HAP-1 (cell line): Measurements from ENCODE around the gene CCDC85C.

ENCODE experiments used
- DNase-seq, 2 experiments: peaks; one replicate each; pipeline ENCODE4 v3.0.0-alpha.2; 2016 to 2020; ENCODE audit warnings: low spot score in 2 of 2
- H3K27me3 ChIP-seq: fragments of 250-450 bp; sonication (Bioruptor Pico); 2 replicates; pipeline ENCODE4 v1.5.1; 2020; ENCODE audit warnings: low read depth, mild to moderate bottlenecking, moderate library complexity
- H3K36me3 ChIP-seq: fragments of 250-450 bp; sonication (Bioruptor Pico); replicated peaks from 2 replicates; pipeline ENCODE4 v1.5.1; 2020; ENCODE audit warnings: mild to moderate bottlenecking
- H3K4me1 ChIP-seq: fragments of 250-450 bp; sonication (Bioruptor Pico); 2 replicates; pipeline ENCODE4 v1.5.1; 2020; ENCODE audit warnings: mild to moderate bottlenecking
- H3K4me3 ChIP-seq: fragments of 250-450 bp; sonication (Bioruptor Pico); 2 replicates; pipeline ENCODE4 v1.5.1; 2020; ENCODE audit warnings: mild to moderate bottlenecking, moderate library complexity
- H3K9me3 ChIP-seq: fragments of 250-450 bp; sonication (Bioruptor Pico); 2 replicates; pipeline ENCODE4 v1.5.1; 2020; ENCODE audit warnings: mild to moderate bottlenecking, moderate library complexity
- in situ Hi-C: fragments of 300-500 bp; cut with MboI; formaldehyde crosslinking; loops from 3 replicates; pipeline ENCODE4 v1.14.3; 2020; ENCODE audit warnings: low sequenced_read_pairs, inconsistent platforms, mixed read lengths

Gene CCDC85C

DNA sequence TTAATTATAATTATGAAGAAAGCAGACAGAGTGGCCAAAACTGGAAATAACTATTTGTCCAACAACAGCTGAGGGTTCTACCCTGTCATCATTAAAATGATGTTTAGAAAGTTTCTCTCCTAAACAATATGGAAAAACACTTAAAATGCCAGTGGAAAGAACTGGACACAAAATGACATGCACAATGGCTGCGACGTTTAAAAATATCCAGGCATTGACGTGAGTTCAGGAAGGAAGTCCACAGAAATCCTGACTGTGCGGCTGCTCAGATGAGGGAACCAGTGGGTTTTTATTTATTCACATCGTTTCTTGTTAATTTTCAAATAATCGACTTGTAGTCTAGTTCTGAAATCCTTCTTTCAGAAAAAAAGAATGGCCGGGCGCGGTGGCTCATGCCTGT lies 64.5 kb downstream of the CCDC85C start:
- no peaks in the 10 kb centered on the region for H3K36me3 ChIP-seq
- H3K9me3 ChIP-seq = no peaks in the 10 kb centered on the region
- no peak overlapping the region for H3K4me3 ChIP-seq
- no peaks in the 10 kb centered on the region for H3K4me1 ChIP-seq
- DNase-seq = no peak
- H3K27me3 ChIP-seq = no peaks in the 10 kb centered on the region
- in situ Hi-C loops = no loop called here

DNA sequence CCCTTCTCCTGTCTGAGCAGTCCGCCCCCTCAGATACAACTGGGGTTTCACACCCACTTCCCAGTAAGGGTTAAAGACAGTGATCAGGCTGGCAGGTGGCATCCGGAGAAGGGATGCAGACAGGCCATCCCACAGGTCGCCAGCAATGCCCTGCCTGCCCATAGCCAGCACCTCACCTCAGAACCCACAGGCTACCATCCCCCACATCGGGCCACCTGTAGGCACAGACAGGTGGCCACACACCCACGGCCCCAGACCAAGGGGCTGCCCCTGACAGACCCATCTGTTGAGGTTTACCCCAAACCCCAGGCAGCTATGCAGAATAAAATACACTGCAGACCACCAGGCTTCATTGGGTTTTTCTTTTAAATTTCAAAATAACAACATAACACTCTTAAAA lies 65.3 kb downstream of the CCDC85C start:
- no peaks in the 10 kb centered on the region for H3K4me1 ChIP-seq
- H3K4me3 ChIP-seq = no peak overlapping the region
- H3K36me3 ChIP-seq = no peaks in the 10 kb centered on the region
- no peaks in the 10 kb centered on the region for H3K27me3 ChIP-seq
- H3K9me3 ChIP-seq = no peaks in the 10 kb centered on the region
- no peak for DNase-seq
- in situ Hi-C loops = no loop called here

DNA sequence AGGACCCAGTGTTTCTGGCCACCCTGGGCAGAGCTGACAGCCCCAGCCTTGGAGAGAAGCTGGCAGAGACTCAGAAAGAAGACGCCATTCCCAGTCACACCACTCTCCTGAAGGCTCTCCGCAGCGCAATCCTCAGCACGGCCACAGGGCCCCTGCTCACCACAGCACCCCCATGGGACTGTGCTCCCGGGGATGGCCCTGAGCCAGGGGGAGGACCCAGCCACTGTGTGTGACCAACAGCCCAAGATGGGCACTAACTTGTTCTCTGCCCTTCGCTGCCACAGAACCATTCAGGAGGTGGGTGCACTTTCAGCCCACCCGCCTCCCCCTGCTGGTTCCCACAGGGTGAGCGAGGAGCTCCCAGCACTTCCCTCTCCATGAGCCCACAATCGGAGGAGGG lies 65.7 kb downstream of the CCDC85C start:
- no peaks in the 10 kb centered on the region for H3K36me3 ChIP-seq
- H3K4me3 ChIP-seq = no peak overlapping the region
- in situ Hi-C loops = no loop called here
- no peak for DNase-seq
- no peaks in the 10 kb centered on the region for H3K27me3 ChIP-seq
- H3K9me3 ChIP-seq = no peaks in the 10 kb centered on the region
- H3K4me1 ChIP-seq = no peaks in the 10 kb centered on the region

DNA sequence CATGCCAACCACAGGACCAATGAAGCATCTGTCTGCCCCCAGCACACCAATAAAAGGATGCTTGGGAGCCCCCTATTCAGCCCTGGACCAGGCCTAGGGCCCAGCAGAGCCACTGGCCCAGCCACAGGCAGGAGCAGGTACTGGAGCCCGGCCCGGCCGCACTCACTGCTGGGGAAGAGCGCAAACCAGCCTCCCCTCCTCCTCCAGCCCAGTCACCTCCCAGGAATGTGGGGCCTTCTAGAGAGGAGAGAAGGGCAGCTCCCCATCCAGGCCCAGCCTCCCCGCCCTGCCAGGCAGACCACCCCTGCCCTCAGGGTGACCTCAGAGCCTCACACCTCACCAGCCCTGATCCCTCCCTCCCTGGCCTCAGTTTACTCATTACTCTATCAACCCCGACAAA lies 66.6 kb downstream of the CCDC85C start:
- in situ Hi-C loops = no loop called here
- Histone ChIP-seq H3K27me3 (no peaks in the 10 kb centered on the region), H3K4me1 (no peaks in the 10 kb centered on the region), H3K9me3 (no peaks in the 10 kb centered on the region), H3K4me3 (no peak overlapping the region), H3K36me3 (no peaks in the 10 kb centered on the region)
- DNase-seq = no peak

DNA sequence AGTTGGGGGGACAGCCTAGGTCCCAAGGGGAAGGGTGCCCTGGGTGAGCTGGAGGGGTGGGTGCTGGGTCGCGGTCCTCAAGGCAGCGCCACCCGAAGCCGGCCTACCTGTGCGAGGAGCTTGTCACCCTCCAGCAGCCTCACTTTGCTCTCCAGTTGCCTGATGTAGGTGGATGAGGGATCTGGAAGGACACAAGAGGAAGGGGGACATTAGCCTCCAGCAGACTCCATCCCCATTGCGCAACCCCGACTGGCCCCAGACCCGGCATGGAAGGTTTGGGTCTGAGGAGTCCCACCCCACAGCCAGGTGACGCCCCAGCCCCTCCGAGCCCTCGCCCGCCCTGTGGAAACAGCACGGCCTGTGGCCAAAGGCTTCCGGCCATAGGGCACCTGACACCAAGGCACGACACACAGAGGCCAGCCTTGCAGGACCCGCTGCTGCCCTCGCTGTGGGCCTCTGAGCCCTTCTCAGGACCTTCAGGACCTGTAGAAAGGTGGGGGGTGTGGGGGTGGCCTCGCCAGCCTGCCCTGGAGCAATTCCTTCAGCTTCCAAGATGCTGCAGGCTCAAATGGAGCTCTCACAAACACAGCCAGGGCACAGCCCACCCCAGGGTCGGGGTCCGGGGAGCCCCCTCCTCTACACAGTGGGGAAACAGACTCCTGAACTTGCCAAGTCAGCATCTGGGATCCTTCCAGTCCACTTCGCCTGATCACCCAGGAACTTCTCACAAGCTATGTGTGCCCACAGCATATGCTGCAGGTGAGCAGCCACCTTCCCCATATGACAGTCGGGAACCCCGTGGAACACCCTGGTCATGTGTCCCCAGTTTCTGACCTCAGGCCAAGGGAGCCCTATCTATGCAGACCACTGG lies 67.9 kb downstream of the CCDC85C start:
- no peak for DNase-seq
- Histone ChIP-seq H3K36me3 (no peaks in the 10 kb centered on the region), H3K9me3 (no peaks in the 10 kb centered on the region), H3K27me3 (no peaks in the 10 kb centered on the region), H3K4me3 (no peak overlapping the region), H3K4me1 (no peaks in the 10 kb centered on the region)
- in situ Hi-C loops = no loop called here

DNA sequence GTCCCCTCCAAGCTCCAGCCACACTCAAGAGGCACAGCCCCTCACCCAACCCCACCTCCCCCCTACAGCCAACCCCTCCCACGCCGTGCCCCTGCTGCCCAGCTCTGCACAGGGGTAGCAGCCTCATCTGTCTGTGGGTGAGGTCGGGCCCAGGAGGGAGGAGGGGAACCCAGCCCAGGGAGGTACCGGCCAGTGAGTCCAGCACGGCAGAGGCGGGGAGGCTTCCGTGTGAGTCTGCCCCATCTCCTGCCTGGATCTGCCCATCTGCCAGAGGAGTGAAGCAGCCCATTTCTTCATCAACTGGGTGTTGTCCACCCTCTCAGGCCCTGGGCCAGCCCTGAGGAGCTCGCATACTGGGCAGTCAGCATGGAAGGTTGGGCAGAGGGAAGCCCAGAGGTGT lies 68.6 kb downstream of the CCDC85C start:
- in situ Hi-C loops = no loop called here
- no peaks in the 10 kb centered on the region for H3K4me1 ChIP-seq

DNA sequence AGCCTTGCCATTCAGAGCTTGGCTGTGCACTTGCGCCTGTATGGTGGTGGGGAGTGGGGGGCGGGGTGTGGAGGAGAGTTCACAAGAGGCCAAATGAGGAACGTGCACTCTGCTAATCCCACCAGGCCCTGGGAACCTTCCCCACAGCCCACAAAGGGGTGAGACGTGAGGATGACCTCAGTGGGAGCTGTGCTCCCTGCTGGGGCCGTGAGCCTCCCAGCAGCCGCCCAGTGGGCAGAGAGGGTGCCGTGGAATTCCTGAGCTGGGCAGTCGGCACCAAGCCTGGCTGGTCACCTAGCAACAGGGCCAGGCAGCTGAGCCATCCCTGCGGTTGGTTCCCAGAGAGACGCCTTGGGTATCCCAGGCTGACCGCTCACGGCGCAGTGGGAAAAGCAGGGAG lies 69.1 kb downstream of the CCDC85C start:
- in situ Hi-C loops = no loop called here
- H3K36me3 ChIP-seq = no peaks in the 10 kb centered on the region
- no peak for DNase-seq
- H3K27me3 ChIP-seq = no peaks in the 10 kb centered on the region
- no peaks in the 10 kb centered on the region for H3K9me3 ChIP-seq
- H3K4me1 ChIP-seq = no peaks in the 10 kb centered on the region
- H3K4me3 ChIP-seq = no peak overlapping the region

More for the DNA sequence above, 68.6 kb downstream of the CCDC85C start:
- H3K36me3 ChIP-seq = no peaks in the 10 kb centered on the region
- H3K27me3 ChIP-seq = no peaks in the 10 kb centered on the region
- H3K9me3 ChIP-seq = no peaks in the 10 kb centered on the region
- no peak for DNase-seq
- H3K4me3 ChIP-seq = no peak overlapping the region

DNA sequence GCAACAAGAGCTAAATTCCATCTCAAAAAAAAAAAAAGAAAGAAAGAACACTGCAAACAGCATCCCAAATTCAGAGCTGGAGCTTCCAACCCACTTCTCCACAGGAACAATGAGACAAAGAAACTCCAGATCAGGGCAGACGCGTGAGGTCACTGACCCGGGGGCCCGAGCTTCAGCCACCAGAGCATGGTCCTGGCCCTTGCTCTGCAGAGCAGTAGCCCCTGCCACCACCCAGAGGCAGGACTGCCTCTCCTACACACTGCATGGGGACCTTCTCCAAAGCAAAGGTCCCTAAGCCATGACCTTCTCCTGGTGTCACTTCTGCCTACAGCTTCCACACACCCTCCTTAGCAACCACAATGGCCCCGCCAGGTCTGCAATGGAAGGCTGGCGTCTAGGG lies 69.7 kb downstream of the CCDC85C start:
- no peaks in the 10 kb centered on the region for H3K4me1 ChIP-seq
- no peak overlapping the region for H3K4me3 ChIP-seq
- H3K9me3 ChIP-seq = no peaks in the 10 kb centered on the region
- H3K27me3 ChIP-seq = no peaks in the 10 kb centered on the region
- no peak for DNase-seq
- H3K36me3 ChIP-seq = no peaks in the 10 kb centered on the region
- in situ Hi-C loops = no loop called here

DNA sequence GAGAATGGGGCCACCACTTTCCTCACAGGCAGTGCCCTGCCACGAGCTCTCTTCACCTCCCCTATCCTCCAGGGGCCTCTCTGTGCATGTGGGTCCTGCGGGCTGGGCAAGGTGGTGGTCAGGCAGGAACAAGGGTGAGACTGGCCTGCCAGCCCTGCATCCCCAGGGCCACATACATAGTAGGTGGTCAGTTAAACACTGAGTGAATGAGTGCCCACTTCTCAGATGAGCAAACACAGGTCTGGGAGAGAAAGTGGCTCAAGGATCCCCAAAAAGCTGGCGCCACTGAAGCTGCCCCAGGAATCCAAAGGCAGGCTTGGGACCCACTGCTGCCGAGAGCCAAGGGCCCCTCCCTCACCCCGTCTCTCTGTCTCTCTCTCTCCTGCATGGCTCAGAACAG lies 71.7 kb downstream of the CCDC85C start:
- H3K36me3 ChIP-seq = no peaks in the 10 kb centered on the region
- in situ Hi-C loops = no loop called here

DNA sequence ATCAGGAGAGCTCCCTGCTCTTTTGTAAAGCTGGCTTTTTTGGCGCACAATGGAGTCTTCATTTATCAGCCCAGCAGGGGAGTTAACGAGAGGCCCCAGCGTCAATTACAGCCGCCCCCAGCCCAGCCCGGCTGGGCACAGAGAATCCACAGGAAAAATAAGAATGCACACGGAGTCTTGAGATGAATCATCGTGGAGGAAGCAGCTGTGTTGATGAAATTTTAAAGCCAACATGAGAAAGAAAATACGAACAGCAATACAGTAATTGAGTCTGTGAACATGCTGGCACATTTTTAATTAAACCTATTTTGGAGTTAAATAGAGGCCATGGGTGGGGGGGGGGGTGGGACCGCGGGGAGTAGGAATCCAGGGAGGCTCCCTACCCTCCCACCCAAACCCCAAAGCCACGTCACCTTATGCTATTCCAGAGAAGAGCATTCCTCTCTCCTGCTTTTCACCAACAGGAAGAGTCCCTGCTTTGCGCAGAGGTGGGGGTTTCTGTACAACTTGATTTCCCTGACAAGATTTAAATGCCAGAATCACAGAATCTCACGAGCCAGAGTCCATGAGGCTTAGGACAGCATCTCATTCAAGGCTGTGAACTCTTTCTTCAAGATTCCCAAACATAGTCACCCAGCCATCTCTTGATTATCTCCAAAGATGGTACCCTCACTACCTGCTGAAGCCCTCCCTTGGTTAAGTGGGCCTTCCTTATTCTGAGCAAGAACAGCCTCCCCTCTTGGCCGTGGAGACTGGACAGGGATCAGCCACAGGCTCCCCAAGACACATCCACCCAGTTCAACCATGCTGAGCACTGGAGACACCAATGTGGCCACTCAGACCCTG lies 72.5 kb downstream of the CCDC85C start:
- in situ Hi-C loops = no loop called here

More for the DNA sequence above, 71.7 kb downstream of the CCDC85C start:
- Histone ChIP-seq H3K9me3 (no peaks in the 10 kb centered on the region), H3K4me3 (no peak overlapping the region), H3K4me1 (no peaks in the 10 kb centered on the region), H3K27me3 (no peaks in the 10 kb centered on the region)
- no peak for DNase-seq

DNA sequence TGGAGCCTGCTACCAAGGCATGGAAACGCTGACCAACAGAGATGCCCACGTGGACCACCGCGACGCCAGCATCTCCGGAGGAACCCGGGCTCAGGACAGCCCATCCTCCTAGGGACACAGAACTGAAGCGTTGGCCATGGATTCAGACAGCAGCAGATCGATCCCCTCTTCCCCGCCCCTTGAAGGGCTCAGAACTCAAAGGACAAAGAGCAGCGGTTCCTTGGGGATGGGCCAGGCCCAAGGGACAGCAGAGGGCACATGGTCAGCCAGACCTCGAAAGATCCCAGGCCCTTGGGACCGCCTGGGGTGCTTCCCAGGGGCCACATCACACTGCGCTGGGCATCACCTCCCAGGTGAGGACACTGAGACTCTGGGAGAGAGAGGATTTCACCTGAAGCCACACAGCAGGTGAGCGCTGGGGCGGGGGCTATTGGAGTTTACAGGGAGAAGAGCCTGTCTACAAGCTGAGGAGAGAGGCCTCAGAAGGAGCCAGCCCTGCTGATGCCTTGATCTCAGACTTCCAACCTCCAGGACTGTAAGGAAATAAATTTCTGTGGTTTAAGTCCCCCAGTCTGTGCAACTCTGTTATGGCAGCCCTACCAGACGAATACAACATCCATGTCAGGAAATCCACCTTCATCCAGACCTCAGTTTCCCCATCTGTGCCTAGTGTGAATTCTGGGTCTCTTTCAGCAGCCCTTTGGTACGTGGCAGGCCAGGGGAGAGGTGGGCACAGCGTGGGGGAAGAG lies 73.4 kb downstream of the CCDC85C start:
- in situ Hi-C loops = no loop called here
- H3K4me3 ChIP-seq = no peak overlapping the region
- DNase-seq = no peak
- no peaks in the 10 kb centered on the region for H3K36me3 ChIP-seq
- no peaks in the 10 kb centered on the region; the same call in 1 of the 2 replicates for H3K4me1 ChIP-seq
- H3K9me3 ChIP-seq = no peaks in the 10 kb centered on the region
- H3K27me3 ChIP-seq = no peaks in the 10 kb centered on the region

More for the DNA sequence above, 72.5 kb downstream of the CCDC85C start:
- no peak for DNase-seq
- Histone ChIP-seq H3K27me3 (no peaks in the 10 kb centered on the region), H3K4me1 (no peaks in the 10 kb centered on the region), H3K36me3 (no peaks in the 10 kb centered on the region), H3K9me3 (no peaks in the 10 kb centered on the region), H3K4me3 (no peak overlapping the region)

DNA sequence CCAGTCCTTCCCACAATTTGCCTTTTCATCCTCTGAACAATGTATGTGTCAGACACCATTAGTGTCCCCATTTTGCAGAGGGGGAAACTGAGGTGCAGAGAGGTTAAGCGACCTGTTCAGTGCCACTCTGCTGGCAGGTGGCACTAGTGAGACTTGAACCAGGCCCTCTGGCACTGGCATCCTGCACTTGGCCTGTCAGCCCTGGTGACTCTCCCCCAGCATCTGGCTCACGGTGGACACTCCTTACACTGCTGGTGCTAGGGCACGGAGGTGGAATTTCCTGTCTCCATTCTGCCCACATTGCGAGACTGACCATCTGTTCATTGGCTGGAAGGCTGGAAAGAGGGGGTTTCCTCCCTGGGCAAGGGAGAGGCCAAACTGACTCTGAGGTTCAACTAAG lies 74.1 kb downstream of the CCDC85C start:
- Histone ChIP-seq H3K4me1 (peaks cover 6% of the 10 kb centered on the region), H3K9me3 (no peaks in the 10 kb centered on the region), H3K27me3 (no peaks in the 10 kb centered on the region), H3K4me3 (no peak overlapping the region), H3K36me3 (no peaks in the 10 kb centered on the region)
- DNase-seq = no peak
- in situ Hi-C loops = loop anchor here (10.0 kb wide), 1 partner anchor 355 kb away; no protein-coding TSS in a partner anchor

DNA sequence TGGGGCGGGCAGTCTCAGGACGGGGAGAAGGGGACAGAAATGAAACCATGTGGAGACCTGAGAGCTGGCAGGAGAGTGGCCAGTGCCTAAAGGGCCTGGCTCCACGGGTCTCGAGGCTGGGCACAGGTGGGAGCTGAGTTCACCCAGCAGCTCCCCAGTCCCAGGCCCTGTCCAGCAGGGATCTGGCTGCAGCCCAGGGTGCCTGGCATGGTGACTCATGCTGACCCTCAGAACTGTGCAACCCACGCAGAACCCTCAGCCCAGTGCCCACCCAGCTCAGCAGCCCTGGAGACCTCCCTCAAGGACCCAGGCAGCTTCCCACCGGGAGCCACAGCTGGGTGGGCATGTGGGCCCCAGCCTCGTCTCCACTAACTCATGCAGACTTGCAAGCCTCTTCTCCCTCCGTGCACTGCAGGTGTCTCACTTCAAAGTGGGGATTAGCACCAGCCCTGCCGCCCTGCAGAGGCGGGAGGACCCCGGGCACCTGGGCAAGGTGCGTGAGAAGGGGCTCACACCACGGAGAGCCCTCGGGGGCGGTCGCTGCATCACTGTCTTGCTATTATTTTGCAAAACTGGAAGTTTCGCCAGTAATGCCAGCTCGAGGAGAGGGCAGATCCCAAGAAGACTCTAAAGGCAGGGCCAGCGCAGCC lies 76.5 kb downstream of the CCDC85C start:
- H3K4me1 ChIP-seq = peaks cover 28% of the 10 kb centered on the region
- H3K9me3 ChIP-seq = no peaks in the 10 kb centered on the region
- H3K27me3 ChIP-seq = no peaks in the 10 kb centered on the region
- no peak for DNase-seq
- in situ Hi-C loops = loop anchor here (10.0 kb wide), 1 partner anchor 357 kb away; no protein-coding TSS in a partner anchor
- H3K36me3 ChIP-seq = no peaks in the 10 kb centered on the region
- H3K4me3 ChIP-seq = no peak overlapping the region
